ENCODE results near the gene MYO16.

MYO16 gene

DNA sequence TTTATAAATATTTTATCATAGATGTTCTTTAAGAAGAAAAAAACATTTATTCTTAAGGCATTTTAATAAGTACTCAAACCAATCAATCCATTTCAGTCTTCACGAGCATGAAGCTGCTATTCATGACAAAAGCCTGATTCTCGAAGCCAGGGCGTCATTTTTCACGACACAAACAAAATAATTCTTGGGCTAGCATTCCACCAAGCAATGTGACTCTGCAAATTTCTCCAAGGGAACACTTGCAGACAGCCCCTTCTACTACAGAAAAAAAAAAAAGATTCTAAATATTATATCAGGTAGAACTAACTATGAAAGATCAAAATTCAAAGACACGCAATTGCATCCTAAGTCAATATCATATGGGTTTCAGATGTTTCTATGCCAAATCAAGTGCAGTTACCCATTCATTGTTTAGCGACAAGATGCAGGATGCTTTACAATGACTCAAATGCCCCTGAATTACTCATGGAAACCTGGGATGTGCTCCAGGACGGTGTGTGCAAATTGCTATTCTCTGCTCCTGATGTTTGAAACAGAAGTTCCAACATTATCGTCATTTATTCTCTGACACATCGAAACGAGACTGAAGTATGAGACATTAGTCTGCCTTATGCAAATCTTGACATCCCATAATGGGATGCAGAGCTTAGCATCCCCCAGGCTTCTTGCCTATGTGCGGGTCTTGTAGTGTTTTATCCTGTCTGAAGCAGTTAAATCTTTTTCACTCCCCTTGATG lies 517.7 kb downstream of the MYO16 start:
- no peaks in the 10 kb centered on the region for H3K27me3 ChIP-seq (ENCODE audit: control insufficient read depth, insufficient read depth, low read length)
- H3K4me1 ChIP-seq (ENCODE audit: control insufficient read depth, insufficient read depth, low read length): no peaks in the 10 kb centered on the region
- H3K9ac ChIP-seq (ENCODE audit: low read length): no peak overlapping the region
- H3K36me3 ChIP-seq (ENCODE audit: control insufficient read depth, insufficient read depth, low read length): no peaks in the 10 kb centered on the region
- H3K4me3 ChIP-seq (ENCODE audit: low read length): no peak overlapping the region
- no peaks in the 10 kb centered on the region for H3K9me3 ChIP-seq (ENCODE audit: control insufficient read depth, low read length)

GRCh38 chr13:109148243-109148642 lies 518.8 kb downstream of the MYO16 start:
- no peaks in the 10 kb centered on the region for H3K4me1 ChIP-seq (ENCODE audit: control insufficient read depth, insufficient read depth, low read length)
- H3K27me3 ChIP-seq (ENCODE audit: control insufficient read depth, insufficient read depth, low read length): no peaks in the 10 kb centered on the region
- H3K4me3 ChIP-seq (ENCODE audit: low read length): no peak overlapping the region
- no peaks in the 10 kb centered on the region for H3K9me3 ChIP-seq (ENCODE audit: control insufficient read depth, low read length)
- no peak overlapping the region for H3K9ac ChIP-seq (ENCODE audit: low read length)
- H3K36me3 ChIP-seq (ENCODE audit: control insufficient read depth, insufficient read depth, low read length): no peaks in the 10 kb centered on the region

GRCh38 chr13:109150696-109151095 lies 521.3 kb downstream of the MYO16 start:
- Histone ChIP-seq H3K9me3 (ENCODE audit: control insufficient read depth, low read length) (no peaks in the 10 kb centered on the region), H3K36me3 (ENCODE audit: control insufficient read depth, insufficient read depth, low read length) (no peaks in the 10 kb centered on the region), H3K4me3 (ENCODE audit: low read length) (no peak overlapping the region), H3K9ac (ENCODE audit: low read length) (no peak overlapping the region), H3K27me3 (ENCODE audit: control insufficient read depth, insufficient read depth, low read length) (no peaks in the 10 kb centered on the region), H3K4me1 (ENCODE audit: control insufficient read depth, insufficient read depth, low read length) (no peaks in the 10 kb centered on the region)

- Histone ChIP-seq H3K4me3 (ENCODE audit: low read length) (no peak overlapping the region), H3K9me3 (ENCODE audit: control insufficient read depth, low read length) (no peaks in the 10 kb centered on the region), H3K36me3 (ENCODE audit: control insufficient read depth, insufficient read depth, low read length) (no peaks in the 10 kb centered on the region), H3K9ac (ENCODE audit: low read length) (no peak overlapping the region), H3K4me1 (ENCODE audit: control insufficient read depth, insufficient read depth, low read length) (no peaks in the 10 kb centered on the region), H3K27me3 (ENCODE audit: control insufficient read depth, insufficient read depth, low read length) (no peaks in the 10 kb centered on the region)
Measured at GRCh38 chr13:109151255-109151654, 521.8 kb downstream of the MYO16 start.

GRCh38 chr13:109151696-109152095 lies 522.3 kb downstream of the MYO16 start:
- Histone ChIP-seq H3K4me3 (ENCODE audit: low read length) (no peak overlapping the region), H3K9me3 (ENCODE audit: control insufficient read depth, low read length) (no peaks in the 10 kb centered on the region), H3K4me1 (ENCODE audit: control insufficient read depth, insufficient read depth, low read length) (no peaks in the 10 kb centered on the region), H3K36me3 (ENCODE audit: control insufficient read depth, insufficient read depth, low read length) (no peaks in the 10 kb centered on the region), H3K9ac (ENCODE audit: low read length) (no peak overlapping the region), H3K27me3 (ENCODE audit: control insufficient read depth, insufficient read depth, low read length) (no peaks in the 10 kb centered on the region)

DNA sequence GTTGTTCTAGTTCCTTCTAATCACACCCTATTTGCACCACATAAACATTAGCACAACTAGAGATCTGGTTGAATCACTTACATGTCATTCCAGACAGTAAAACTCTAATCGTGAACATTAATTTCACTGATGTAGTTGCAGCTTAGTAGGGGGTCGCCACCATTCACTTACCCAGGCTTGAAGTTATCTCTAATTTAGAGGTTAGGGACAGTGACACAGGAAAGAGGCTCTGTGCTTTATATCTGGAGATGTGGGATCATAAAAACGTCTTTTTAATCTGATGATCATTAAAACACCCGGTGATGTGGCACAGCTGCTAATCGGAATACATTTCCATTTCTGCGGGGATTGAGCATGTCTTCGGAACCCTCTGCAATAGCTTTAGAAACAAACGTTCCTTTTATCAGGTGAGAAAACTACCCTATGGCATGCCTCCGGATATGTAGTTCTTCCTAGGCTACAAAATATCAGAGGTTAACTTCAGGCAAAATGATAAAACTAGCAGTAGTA lies 523.0 kb downstream of the MYO16 start:
- Histone ChIP-seq H3K9me3 (ENCODE audit: control insufficient read depth, low read length) (no peaks in the 10 kb centered on the region), H3K4me3 (ENCODE audit: low read length) (no peak overlapping the region), H3K4me1 (ENCODE audit: control insufficient read depth, insufficient read depth, low read length) (no peaks in the 10 kb centered on the region), H3K27me3 (ENCODE audit: control insufficient read depth, insufficient read depth, low read length) (no peaks in the 10 kb centered on the region), H3K9ac (ENCODE audit: low read length) (no peak overlapping the region), H3K36me3 (ENCODE audit: control insufficient read depth, insufficient read depth, low read length) (no peaks in the 10 kb centered on the region)

- Histone ChIP-seq H3K4me3 (ENCODE audit: low read length) (no peak overlapping the region), H3K36me3 (ENCODE audit: control insufficient read depth, insufficient read depth, low read length) (no peaks in the 10 kb centered on the region), H3K9ac (ENCODE audit: low read length) (no peak overlapping the region), H3K27me3 (ENCODE audit: control insufficient read depth, insufficient read depth, low read length) (no peaks in the 10 kb centered on the region), H3K9me3 (ENCODE audit: control insufficient read depth, low read length) (no peaks in the 10 kb centered on the region), H3K4me1 (ENCODE audit: control insufficient read depth, insufficient read depth, low read length) (no peaks in the 10 kb centered on the region)
Measured at GRCh38 chr13:109152941-109153340, 523.5 kb downstream of the MYO16 start.

GRCh38 chr13:109154146-109154545 lies 524.7 kb downstream of the MYO16 start:
- H3K36me3 ChIP-seq (ENCODE audit: control insufficient read depth, insufficient read depth, low read length): no peaks in the 10 kb centered on the region
- no peaks in the 10 kb centered on the region for H3K9me3 ChIP-seq (ENCODE audit: control insufficient read depth, low read length)
- H3K4me3 ChIP-seq (ENCODE audit: low read length): no peak overlapping the region
- H3K27me3 ChIP-seq (ENCODE audit: control insufficient read depth, insufficient read depth, low read length): no peaks in the 10 kb centered on the region
- H3K9ac ChIP-seq (ENCODE audit: low read length): no peak overlapping the region
- H3K4me1 ChIP-seq (ENCODE audit: control insufficient read depth, insufficient read depth, low read length): no peaks in the 10 kb centered on the region

DNA sequence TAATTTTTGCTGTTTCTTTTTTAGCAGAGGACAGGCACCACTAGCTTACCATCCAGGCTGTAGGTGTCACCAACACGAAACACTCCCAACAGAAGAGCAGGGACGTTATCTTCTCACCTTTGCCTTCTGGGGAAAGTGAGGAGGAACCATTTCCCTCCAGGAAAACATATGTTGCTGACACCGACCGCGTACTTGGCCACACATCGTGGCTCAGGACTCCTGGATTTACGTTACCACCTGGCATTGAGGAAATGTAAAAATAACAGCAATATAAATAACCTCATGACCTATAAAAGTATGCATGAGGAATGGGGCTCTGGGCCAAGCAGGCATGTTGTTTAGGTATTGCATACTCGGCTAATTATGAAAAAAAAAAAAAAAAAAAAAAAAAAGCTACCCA lies 525.1 kb downstream of the MYO16 start:
- Histone ChIP-seq H3K9ac (ENCODE audit: low read length) (no peak overlapping the region), H3K4me1 (ENCODE audit: control insufficient read depth, insufficient read depth, low read length) (no peaks in the 10 kb centered on the region), H3K4me3 (ENCODE audit: low read length) (no peak overlapping the region)

GRCh38 chr13:109154966-109155761 lies 525.8 kb downstream of the MYO16 start:
- Histone ChIP-seq H3K36me3 (ENCODE audit: control insufficient read depth, insufficient read depth, low read length) (no peaks in the 10 kb centered on the region), H3K9me3 (ENCODE audit: control insufficient read depth, low read length) (no peaks in the 10 kb centered on the region), H3K9ac (ENCODE audit: low read length) (no peak overlapping the region), H3K4me1 (ENCODE audit: control insufficient read depth, insufficient read depth, low read length) (no peaks in the 10 kb centered on the region), H3K4me3 (ENCODE audit: low read length) (no peak overlapping the region), H3K27me3 (ENCODE audit: control insufficient read depth, insufficient read depth, low read length) (no peaks in the 10 kb centered on the region)

More for the DNA sequence above, 525.1 kb downstream of the MYO16 start:
- H3K27me3 ChIP-seq (ENCODE audit: control insufficient read depth, insufficient read depth, low read length): no peaks in the 10 kb centered on the region
- H3K36me3 ChIP-seq (ENCODE audit: control insufficient read depth, insufficient read depth, low read length): no peaks in the 10 kb centered on the region
- no peaks in the 10 kb centered on the region for H3K9me3 ChIP-seq (ENCODE audit: control insufficient read depth, low read length)

DNA sequence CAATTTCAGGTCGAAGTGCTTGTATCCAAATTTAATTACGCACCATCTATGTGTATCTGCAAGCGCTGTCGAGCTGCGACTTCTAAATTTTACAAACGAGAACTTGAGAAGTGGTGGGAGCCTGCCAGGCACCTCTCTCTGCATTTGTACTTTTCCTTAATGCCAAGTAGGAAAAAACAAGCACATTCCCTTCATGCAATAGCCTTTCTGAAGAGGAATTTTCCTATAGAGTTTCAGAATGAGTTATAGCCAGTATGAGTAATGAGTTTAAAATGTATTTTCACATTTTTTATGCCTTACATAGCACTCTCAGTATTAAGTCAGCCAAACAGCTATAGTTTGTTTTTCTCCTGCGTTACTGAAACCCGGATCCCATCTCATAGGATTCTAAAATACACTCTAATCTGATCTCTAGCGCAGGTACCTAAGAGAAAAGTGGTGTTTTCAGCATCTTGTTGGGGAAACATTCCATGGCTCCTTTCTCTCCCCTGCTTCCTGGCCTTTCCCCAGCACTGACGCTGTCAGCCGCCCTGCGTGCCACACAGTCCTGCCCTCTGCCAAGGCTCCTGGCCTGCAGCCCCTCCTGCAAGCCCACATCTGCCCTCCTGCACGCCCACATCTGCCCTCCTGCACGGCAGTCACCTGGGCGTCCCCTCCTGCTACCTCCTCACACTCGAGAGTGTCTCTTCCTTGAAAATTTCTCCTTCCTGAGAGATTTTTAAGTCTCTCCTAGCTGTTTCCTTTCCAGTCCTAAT lies 526.9 kb downstream of the MYO16 start:
- H3K36me3 ChIP-seq (ENCODE audit: control insufficient read depth, insufficient read depth, low read length): no peaks in the 10 kb centered on the region
- no peaks in the 10 kb centered on the region for H3K9me3 ChIP-seq (ENCODE audit: control insufficient read depth, low read length)
- H3K27me3 ChIP-seq (ENCODE audit: control insufficient read depth, insufficient read depth, low read length): no peaks in the 10 kb centered on the region
- no peaks in the 10 kb centered on the region for H3K4me1 ChIP-seq (ENCODE audit: control insufficient read depth, insufficient read depth, low read length)
- H3K9ac ChIP-seq (ENCODE audit: low read length): no peak overlapping the region
- no peak overlapping the region for H3K4me3 ChIP-seq (ENCODE audit: low read length)

GRCh38 chr13:109157275-109157674 lies 527.9 kb downstream of the MYO16 start:
- Histone ChIP-seq H3K4me1 (ENCODE audit: control insufficient read depth, insufficient read depth, low read length) (no peaks in the 10 kb centered on the region), H3K9ac (ENCODE audit: low read length) (no peak overlapping the region)

More at GRCh38 chr13:109157275-109157674, 527.9 kb downstream of the MYO16 start:
- Histone ChIP-seq H3K9me3 (ENCODE audit: control insufficient read depth, low read length) (no peaks in the 10 kb centered on the region), H3K4me3 (ENCODE audit: low read length) (no peak overlapping the region), H3K36me3 (ENCODE audit: control insufficient read depth, insufficient read depth, low read length) (no peaks in the 10 kb centered on the region), H3K27me3 (ENCODE audit: control insufficient read depth, insufficient read depth, low read length) (no peaks in the 10 kb centered on the region)

All from mucosa of stomach (tissue), 1 donor.